H1 (cell line): ENCODE results near the gene DRAM2. TPM values are rescaled to one million over a fixed set of nuclear protein-coding genes. Genes with fewer than 3 reads are reported as not detected.

Source experiments
- CTCF ChIA-PET: fragments of 300-600 bp; sonication (Branson Sonifier 250); formaldehyde crosslinking; loops from one replicate; lab custom pipeline; 2021; ENCODE audit not compliant: partially characterized antibody; lab: Charles Lee
- POLR2A ChIA-PET: fragments of 300-600 bp; sonication (Branson Sonifier 250); formaldehyde crosslinking; loops from one replicate; lab custom pipeline; 2021; ENCODE audit warnings: inconsistent platforms; ENCODE audit not compliant: partially characterized antibody; lab: Charles Lee
- DNase-seq, 2 experiments: peaks; one replicate each; pipeline versions ENCODE4 v3.0.0 to v3.0.0-alpha.2; 2010 to 2022; ENCODE audit warnings: low spot score in 2 of 2, low read depth in 1 of 2, mixed read lengths in 1 of 2
- FAIRE-seq: peaks from 2 replicates; lab custom pipeline; 2011; peaks lifted over from hg19 to GRCh38; lab: Jason Lieb, UNC
- H2AFZ ChIP-seq: 2 replicates; pipeline ENCODE4 v1.8.1; 2012; ENCODE audit warnings: low read length, inconsistent platforms
- H2AK5ac ChIP-seq: 2 replicates; pipeline ENCODE4 v1.6.1; 2013; ENCODE audit warnings: low read depth, low read length
- H2BK120ac ChIP-seq: replicated peaks from 2 replicates; pipeline ENCODE3; 2013; ENCODE audit warnings: low read depth, low read length, inconsistent platforms
- H2BK12ac ChIP-seq: 2 replicates; pipeline ENCODE4 v1.6.1; 2013; ENCODE audit warnings: low read depth, low read length
- H2BK15ac ChIP-seq: 2 replicates; pipeline ENCODE4 v1.6.1; 2013; ENCODE audit warnings: low read length
- H2BK20ac ChIP-seq: 2 replicates; pipeline ENCODE4 v1.6.1; 2013; ENCODE audit warnings: low read length
- H2BK5ac ChIP-seq: 2 replicates; pipeline ENCODE4 v1.6.1; 2013; ENCODE audit warnings: low read depth, low read length
- H3K14ac ChIP-seq: 2 replicates; pipeline ENCODE4 v1.6.1; 2013; ENCODE audit warnings: inconsistent platforms; ENCODE audit not compliant: insufficient read length
- H3K18ac ChIP-seq: 2 replicates; pipeline ENCODE4 v1.6.1; 2013; ENCODE audit warnings: low read length; ENCODE audit errors: extremely low read depth
- H3K23ac ChIP-seq: 2 replicates; pipeline ENCODE4 v1.6.1; 2013; ENCODE audit warnings: inconsistent platforms; ENCODE audit not compliant: insufficient read length
- H3K23me2 ChIP-seq: 2 replicates; pipeline ENCODE4 v1.6.1; 2013; ENCODE audit warnings: low read depth, low read length
- H3K27ac ChIP-seq: 2 replicates; pipeline ENCODE4 v1.6.1; 2011; ENCODE audit warnings: low read depth, low read length, inconsistent platforms
- H3K27me3 ChIP-seq, 4 experiments: replicated peaks in 1 of 4; 1 replicate in 1 of 4; 2 replicates in 3 of 4; pipeline versions ENCODE4 v1.6.1 to v1.8.1; 2011 to 2013; ENCODE audit warnings: low read length in 3 of 4, mild to moderate bottlenecking in 3 of 4, inconsistent platforms in 2 of 4, mixed read lengths in 2 of 4, moderate library complexity in 1 of 4; ENCODE audit not compliant: control insufficient read depth in 3 of 4, insufficient read depth in 3 of 4; ENCODE audit errors: extremely low read depth in 1 of 4
- H3K36me3 ChIP-seq, 4 experiments: 2 replicates each; pipeline versions ENCODE4 v1.6.1 to v1.8.1; 2011 to 2013; ENCODE audit warnings: mild to moderate bottlenecking in 4 of 4, low read length in 3 of 4, moderate library complexity in 2 of 4, control low read depth in 1 of 4, inconsistent platforms in 1 of 4; ENCODE audit not compliant: insufficient read depth in 4 of 4, control insufficient read depth in 2 of 4
- H3K4ac ChIP-seq: replicated peaks from 2 replicates; pipeline ENCODE3; 2013; ENCODE audit warnings: low read length, low read depth, mixed read lengths, inconsistent platforms; ENCODE audit not compliant: insufficient read length
- H3K4me1 ChIP-seq, 4 experiments: replicated peaks in 1 of 4; 1 replicate in 1 of 4; 2 replicates in 3 of 4; pipeline versions ENCODE4 v1.6.1 to v1.8.1; 2011 to 2013; ENCODE audit warnings: low read length in 3 of 4, inconsistent platforms in 2 of 4, mixed read lengths in 1 of 4; ENCODE audit not compliant: insufficient read depth in 4 of 4, control insufficient read depth in 3 of 4
- H3K4me2 ChIP-seq, 2 experiments: 2 replicates each; pipeline versions ENCODE4 v1.6.1 to v1.8.1; 2011 to 2013; ENCODE audit warnings: low read depth in 2 of 2, low read length in 2 of 2, control low read depth in 1 of 2, inconsistent platforms in 1 of 2, mild to moderate bottlenecking in 1 of 2; ENCODE audit not compliant: insufficient read depth in 1 of 2
- H3K4me3 ChIP-seq, 4 experiments: fragments of 200-600, 300-600 bp in 1 of 4; sonication (generic), shearing (Covaris generic), sonication (Bioruptor Twin) in 1 of 4; 2 replicates each; pipeline versions ENCODE4 v1.5.1 to v1.8.1; 2011 to 2016; ENCODE audit warnings: low read length in 4 of 4, low read depth in 3 of 4, control low read depth in 2 of 4, inconsistent platforms in 2 of 4, mild to moderate bottlenecking in 2 of 4, mixed read lengths in 1 of 4, moderate library complexity in 1 of 4; ENCODE audit not compliant: insufficient read depth in 2 of 4; ENCODE audit errors: extremely low read depth in 1 of 4
- H3K56ac ChIP-seq: replicated peaks from 2 replicates; pipeline ENCODE3; 2013; ENCODE audit warnings: low read depth, mild to moderate bottlenecking, mixed read lengths, low read length, inconsistent platforms; ENCODE audit not compliant: insufficient read length
- H3K79me1 ChIP-seq: 2 replicates; pipeline ENCODE4 v1.6.1; 2013; ENCODE audit warnings: low read depth, low read length, control low read depth
- H3K79me2 ChIP-seq, 2 experiments: 2 replicates each; pipeline versions ENCODE4 v1.6.1 to v1.8.1; 2012 to 2013; ENCODE audit warnings: low read length in 2 of 2, mild to moderate bottlenecking in 2 of 2, inconsistent platforms in 1 of 2; ENCODE audit not compliant: insufficient read depth in 2 of 2, control insufficient read depth in 1 of 2
- H3K9ac ChIP-seq, 4 experiments: replicated peaks in 1 of 4; 1 replicate in 1 of 4; 2 replicates in 3 of 4; pipeline versions ENCODE4 v1.6.1 to v1.8.1; 2011 to 2013; ENCODE audit warnings: low read depth in 3 of 4, low read length in 3 of 4, control low read depth in 2 of 4, mild to moderate bottlenecking in 2 of 4, moderate library complexity in 2 of 4, inconsistent platforms in 1 of 4; ENCODE audit errors: extremely low read depth in 1 of 4
- H3K9me3 ChIP-seq, 2 experiments: 2 replicates each; pipeline versions ENCODE4 v1.6.1 to v1.8.1; 2012 to 2013; ENCODE audit warnings: mild to moderate bottlenecking in 2 of 2, moderate library complexity in 2 of 2, control low read depth in 1 of 2, inconsistent platforms in 1 of 2, low read depth in 1 of 2, low read length in 1 of 2, mixed read lengths in 1 of 2; ENCODE audit not compliant: insufficient read depth in 2 of 2
- H4K20me1 ChIP-seq, 2 experiments: replicated peaks in 1 of 2; 2 replicates each; pipeline versions ENCODE3 to v1.8.1; 2011 to 2013; ENCODE audit warnings: inconsistent platforms in 2 of 2, low read length in 2 of 2, mild to moderate bottlenecking in 1 of 2; ENCODE audit not compliant: insufficient read depth in 2 of 2, control insufficient read depth in 1 of 2
- H4K5ac ChIP-seq: 2 replicates; pipeline ENCODE4 v1.6.1; 2013; ENCODE audit warnings: low read length, low read depth, mixed read lengths, inconsistent platforms; ENCODE audit not compliant: insufficient read length
- H4K8ac ChIP-seq: 2 replicates; pipeline ENCODE4 v1.8.0; 2013; ENCODE audit warnings: mild to moderate bottlenecking, moderate library complexity, low read length, inconsistent platforms; ENCODE audit not compliant: insufficient read depth; ENCODE audit errors: extremely low read depth
- H4K91ac ChIP-seq: replicated peaks from 2 replicates; pipeline ENCODE3; 2013; ENCODE audit warnings: low read length, mixed read lengths, inconsistent platforms; ENCODE audit not compliant: insufficient read length
- ATF2 ChIP-seq: IDR thresholded peaks from 2 replicates; pipeline ENCODE4 v1.6.1; 2012; ENCODE audit warnings: low read length, inconsistent platforms
- BACH1 ChIP-seq: IDR thresholded peaks from 2 replicates; pipeline ENCODE4 v1.6.1; 2012; ENCODE audit warnings: low read length, improper control_type of control experiment
- CBX5 ChIP-seq: fragments of 300-800, 300-1000 bp; sonication (generic); IDR thresholded peaks from 2 replicates; pipeline ENCODE4 v1.7.1; 2016; ENCODE audit warnings: antibody characterized with exemption, low read length, low read depth
- FOSL1 ChIP-seq: IDR thresholded peaks from 2 replicates; pipeline ENCODE4 v1.6.1; 2011; ENCODE audit warnings: mild to moderate bottlenecking, low read depth, low read length, moderate library complexity; ENCODE audit not compliant: insufficient read depth
- JUND ChIP-seq: IDR thresholded peaks from 2 replicates; pipeline ENCODE4 v1.6.1; 2011; ENCODE audit warnings: mild to moderate bottlenecking, improper control_type of control experiment, low read length
- KDM5A ChIP-seq: fragments of 200-600 bp; IDR thresholded peaks from 2 replicates; pipeline ENCODE4 v1.7.1; 2012; ENCODE audit warnings: mild to moderate bottlenecking, low read length, inconsistent platforms, mixed read lengths
- NRF1 ChIP-seq: IDR thresholded peaks from 2 replicates; pipeline ENCODE4 v1.6.1; 2011; ENCODE audit warnings: mild to moderate bottlenecking, low read depth, low read length, improper control_type of control experiment
- PHF8 ChIP-seq: fragments of 200-600 bp; sonication (generic); conservative IDR thresholded peaks from 2 replicates; pipeline ENCODE4 v1.7.1; 2012; ENCODE audit warnings: low read depth, mild to moderate bottlenecking, inconsistent platforms, low read length, moderate library complexity
- SIX5 ChIP-seq: IDR thresholded peaks from 2 replicates; pipeline ENCODE4 v1.6.1; 2011; ENCODE audit warnings: mild to moderate bottlenecking, low read depth, low read length
- SUZ12 ChIP-seq: fragments of 200-600 bp; sonication (generic); IDR thresholded peaks from 2 replicates; pipeline ENCODE4 v1.6.1; 2012; ENCODE audit warnings: mild to moderate bottlenecking, inconsistent platforms, low read length, moderate library complexity, mixed read lengths
- TAF7 ChIP-seq: optimal IDR thresholded peaks from 2 replicates; pipeline ENCODE3; 2011; ENCODE audit warnings: low read depth, mild to moderate bottlenecking, inconsistent platforms, low read length, moderate library complexity, borderline replicate concordance
- WGBS, 2 experiments: shearing (Covaris generic) in 1 of 2; methylation state at CpG; one replicate each; pipeline versions ENCODE4 v1.1.6 to v1.1.7; 2013 to 2015; ENCODE audit warnings: low lambda C conversion rate in 2 of 2, mixed read lengths in 2 of 2, inconsistent platforms in 1 of 2, low coverage in 1 of 2, missing lambda C conversion rate in 1 of 2; ENCODE audit not compliant: insufficient replicate concordance in 2 of 2, insufficient coverage in 1 of 2, insufficient read length in 1 of 2; ENCODE audit errors: extremely low coverage in 1 of 2, missing lambda C conversion rate in 1 of 2; 5-methylcytosine and 5-hydroxymethylcytosine counted together
- polyA plus RNA-seq, 7 experiments: library from polyadenylated mRNA; depleted of rRNA in 3 of 7; stranded (reverse) in 5 of 7; unstranded in 2 of 7; fragments of >200 nt in 5 of 7; fragments of 200-250 nt in 2 of 7; gene quantifications; 1 replicate in 5 of 7; 2 replicates in 1 of 7; 4 replicates in 1 of 7; pipeline versions ENCODE4 v1.2.1 to v1.2.3, GENCODE V29; 2011 to 2013; ENCODE audit warnings: missing spikeins in 2 of 7, mixed read lengths in 2 of 7
- total RNA-seq: library from RNA; stranded (reverse); fragmentation: NEBNext Ultra II Directional; extraction: Animal tissue kit (Norgen Biotek cat#: 25700); gene quantifications from 2 replicates; pipeline ENCODE4 v1.2.1, GENCODE V29; 2021

DRAM2 gene
- total and polyA plus RNA-seq, 2 of the 8 experiments (the other 6 are each of a cell fraction or from before 2014, with no cell fraction given) = 35.2 to 68.2 TPM

GRCh38 chr1:111129376-111129775, 10.5 kb downstream of the DRAM2 start:
- POLR2A ChIA-PET = no interaction called here
- no peak overlapping the region for H3K27ac ChIP-seq
- no peak for TF ChIP-seq SUZ12
- TF ChIP-seq ATF2 = no peak
- no peak for TF ChIP-seq PHF8
- TF ChIP-seq SIX5 = no peak
- TF ChIP-seq KDM5A = no peak
- TF ChIP-seq FOSL1 = no peak
- no peak for TF ChIP-seq TAF7
- TF ChIP-seq JUND = no peak
- no peak for TF ChIP-seq NRF1
- no peak for TF ChIP-seq CBX5
- TF ChIP-seq BACH1 = no peak
- TF ChIP-seq, all 59 proteins: peak for 0
- CTCF ChIA-PET = interaction anchor here (1.1 kb wide), 1 partner anchor 69 kb away, joined by 3 read pairs; no protein-coding TSS in a partner anchor
- Histone ChIP-seq H3K4me3 (no peak overlapping the region), H3K4me2 (no peak overlapping the region), H3K79me1 (no peaks in the 10 kb centered on the region), H3K23ac (no peak overlapping the region), H3K9me3 (no peaks in the 10 kb centered on the region), H2AFZ (no peak overlapping the region), H3K56ac (no peak overlapping the region), H4K5ac (no peak overlapping the region), H3K36me3 (peaks cover 2 to 20% (median 6%) of the 10 kb centered on the region in 4 experiments; a peak in 4 of 8 replicates), H2BK20ac (no peak overlapping the region), H3K4ac (no peak overlapping the region), H2BK120ac (no peak overlapping the region), H3K23me2 (no peaks in the 10 kb centered on the region), H2BK5ac (no peak overlapping the region), H3K27me3 (no peaks in the 10 kb centered on the region), H3K14ac (no peak overlapping the region), H4K91ac (no peak overlapping the region), H2BK12ac (no peak overlapping the region), H2AK5ac (no peak overlapping the region), H3K9ac (no peak overlapping the region), H4K20me1 (no peaks in the 10 kb centered on the region), H4K8ac (no peak overlapping the region), H2BK15ac (no peak overlapping the region), H3K4me1 (no peaks in the 10 kb centered on the region; a peak in 2 of 7 replicates), H3K18ac (no peak overlapping the region), H3K79me2 (no peaks in the 10 kb centered on the region)
- FAIRE-seq (no peak), DNase-seq (no peak)
- WGBS, 2 experiments = 73% methylated on average over 1 of the region's 1 CpG; no CpG with 5 or more reads in 1 of the 2 experiments
